GM19023 (cell line): Measurements from ENCODE around the gene SERPINB5.
"Not testable (repeated sequence)": the region's sequence is repeated elsewhere in the genome, so short reads cannot be mapped to it uniquely, and the experiment has no call there.

Experiments
- ATAC-seq: cut with Tn5 transposase; IDR thresholded peaks from one replicate; pipeline ENCODE4 v1.9.1; 2021; ENCODE audit warnings: mild to moderate bottlenecking, moderate library complexity; ENCODE audit not compliant: unreplicated experiment

The SERPINB5 gene, protein sequence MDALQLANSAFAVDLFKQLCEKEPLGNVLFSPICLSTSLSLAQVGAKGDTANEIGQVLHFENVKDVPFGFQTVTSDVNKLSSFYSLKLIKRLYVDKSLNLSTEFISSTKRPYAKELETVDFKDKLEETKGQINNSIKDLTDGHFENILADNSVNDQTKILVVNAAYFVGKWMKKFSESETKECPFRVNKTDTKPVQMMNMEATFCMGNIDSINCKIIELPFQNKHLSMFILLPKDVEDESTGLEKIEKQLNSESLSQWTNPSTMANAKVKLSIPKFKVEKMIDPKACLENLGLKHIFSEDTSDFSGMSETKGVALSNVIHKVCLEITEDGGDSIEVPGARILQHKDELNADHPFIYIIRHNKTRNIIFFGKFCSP

DNA sequence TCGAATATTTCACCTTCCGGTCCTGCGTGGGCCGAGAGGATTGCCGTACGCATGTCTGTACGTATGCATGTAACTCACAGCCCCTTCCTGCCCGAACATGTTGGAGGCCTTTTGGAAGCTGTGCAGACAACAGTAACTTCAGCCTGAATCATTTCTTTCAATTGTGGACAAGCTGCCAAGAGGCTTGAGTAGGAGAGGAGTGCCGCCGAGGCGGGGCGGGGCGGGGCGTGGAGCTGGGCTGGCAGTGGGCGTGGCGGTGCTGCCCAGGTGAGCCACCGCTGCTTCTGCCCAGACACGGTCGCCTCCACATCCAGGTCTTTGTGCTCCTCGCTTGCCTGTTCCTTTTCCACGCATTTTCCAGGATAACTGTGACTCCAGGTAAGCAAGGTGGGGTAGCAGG lies at the start of gene SERPINB5:
SERPINB5 (plus strand) TSS at position 291 of the 400 bp plus-strand sequence. CDS start 7,471 bp downstream, outside the sequence.
- ATAC-seq: no peak

DNA sequence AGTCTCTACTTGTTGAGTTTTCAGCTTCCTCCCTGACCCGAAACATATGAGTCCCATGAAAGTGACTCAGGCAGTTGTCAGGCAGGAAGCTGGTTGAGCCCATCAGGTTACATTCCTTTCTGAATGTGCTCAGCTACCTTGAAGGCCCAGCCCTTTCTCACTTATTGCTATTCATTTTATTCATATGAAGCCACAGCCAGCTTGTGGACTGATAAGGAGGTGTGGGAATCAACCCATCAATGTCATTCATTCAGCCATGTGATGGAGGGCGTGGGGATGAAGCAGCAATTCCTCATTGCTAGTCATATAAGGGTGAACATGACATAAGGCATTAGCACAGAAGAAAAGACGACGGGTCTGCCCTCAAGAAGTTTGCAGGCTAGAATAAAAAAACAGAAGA lies 49.2 kb upstream of the SERPINB5 start:
- no peak for ATAC-seq

DNA sequence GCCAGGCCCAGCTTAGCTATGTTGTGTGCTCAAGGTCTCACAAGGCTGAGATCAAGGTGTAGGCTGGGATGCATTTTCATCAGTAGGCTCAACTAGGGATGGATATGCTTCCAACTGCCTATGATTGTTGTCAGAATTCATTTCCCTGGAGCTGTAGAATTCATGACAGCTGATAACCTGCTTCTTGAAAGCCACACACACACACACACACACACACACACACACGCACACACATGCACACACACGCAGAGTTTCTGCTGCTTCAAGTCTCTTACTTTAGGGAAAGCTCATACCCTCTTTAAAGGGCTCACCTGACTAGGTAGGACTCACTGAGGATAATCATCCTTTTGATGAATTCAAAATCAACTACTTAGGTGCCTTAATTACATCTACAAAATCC lies 46.2 kb upstream of the SERPINB5 start:
- ATAC-seq: no peak

DNA sequence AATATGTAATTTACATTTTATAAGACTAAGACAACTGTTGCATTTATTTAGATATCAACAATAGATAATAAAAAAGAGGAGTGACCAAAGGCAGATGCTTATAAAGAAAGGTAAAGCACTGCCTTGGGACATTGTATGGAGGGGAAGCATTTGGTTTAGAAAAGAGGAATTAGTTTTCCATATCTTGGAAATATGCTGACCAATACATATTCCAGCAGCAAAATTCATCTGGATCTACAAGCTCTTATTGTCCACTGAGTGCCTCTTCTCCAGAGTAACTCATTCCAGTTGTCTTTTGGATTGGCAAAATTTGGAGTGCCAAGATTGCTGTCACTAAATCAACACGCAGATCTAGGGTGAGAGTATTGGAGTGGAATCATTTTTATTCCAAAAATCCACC lies 45.6 kb upstream of the SERPINB5 start:
- no peak for ATAC-seq

DNA sequence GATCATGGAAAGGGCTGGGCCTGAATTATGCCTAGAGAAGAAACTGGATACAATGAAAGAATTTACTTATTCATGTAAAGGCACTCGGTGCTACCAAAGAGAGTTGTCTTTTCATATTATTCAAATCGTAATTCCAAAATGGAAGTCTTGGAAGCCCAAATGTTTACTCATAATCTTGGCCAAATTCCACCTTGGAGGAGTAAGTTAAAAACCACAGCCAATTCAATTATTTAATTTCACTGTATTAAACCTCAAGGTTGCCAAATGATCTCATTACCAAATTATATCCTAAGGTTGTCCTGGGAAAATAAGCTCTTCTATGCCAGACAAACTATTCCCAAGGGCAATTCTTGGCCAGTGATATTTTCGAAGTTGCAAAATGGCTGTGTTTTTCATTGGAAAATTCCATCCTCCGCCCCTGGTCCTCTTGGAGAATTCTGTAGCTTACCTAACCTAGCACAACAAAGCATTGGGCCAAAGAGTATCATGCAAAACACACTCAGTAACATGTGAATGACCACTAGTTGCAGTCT lies 43.4 kb upstream of the SERPINB5 start:
- no peak for ATAC-seq

DNA sequence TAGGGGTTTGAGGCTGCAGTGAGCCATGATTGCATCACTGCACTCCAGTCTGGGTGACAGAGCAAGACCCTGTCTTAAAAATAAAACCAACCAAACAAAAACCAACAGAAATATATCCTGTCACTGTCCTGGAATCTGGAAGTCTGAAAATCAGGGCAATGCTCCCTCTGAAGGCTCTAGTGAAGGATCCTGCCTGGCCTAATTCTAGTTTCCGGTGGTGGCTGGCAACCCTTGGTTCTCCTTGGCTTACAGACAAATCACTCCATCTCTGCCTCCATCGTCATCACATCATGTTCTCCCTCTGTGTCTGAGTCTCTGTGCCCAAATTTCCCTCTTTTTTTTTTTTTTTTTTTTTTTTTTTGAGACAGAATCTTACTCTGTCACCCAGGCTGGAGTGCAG lies 38.6 kb upstream of the SERPINB5 start:
- no peak for ATAC-seq

DNA sequence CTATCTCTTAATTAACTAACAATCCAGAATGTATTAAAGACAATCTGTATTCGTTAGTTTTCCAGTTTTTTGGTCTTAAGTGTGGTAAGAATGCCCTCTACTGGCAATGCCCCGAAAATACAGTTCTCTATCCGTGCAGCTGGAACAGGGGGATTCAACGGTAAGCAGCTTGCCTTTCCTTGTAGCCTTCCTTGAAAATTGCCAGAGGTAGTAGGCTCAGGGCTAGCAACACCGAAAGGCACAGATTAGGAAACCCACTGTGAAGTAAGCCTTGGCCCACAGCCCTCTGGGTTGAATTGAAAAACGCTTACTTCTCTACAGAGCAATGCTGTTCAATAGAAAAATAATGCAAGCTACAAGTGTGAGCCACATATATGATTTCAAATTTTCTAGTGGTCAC lies 37.4 kb upstream of the SERPINB5 start:
- ATAC-seq: no peak

DNA sequence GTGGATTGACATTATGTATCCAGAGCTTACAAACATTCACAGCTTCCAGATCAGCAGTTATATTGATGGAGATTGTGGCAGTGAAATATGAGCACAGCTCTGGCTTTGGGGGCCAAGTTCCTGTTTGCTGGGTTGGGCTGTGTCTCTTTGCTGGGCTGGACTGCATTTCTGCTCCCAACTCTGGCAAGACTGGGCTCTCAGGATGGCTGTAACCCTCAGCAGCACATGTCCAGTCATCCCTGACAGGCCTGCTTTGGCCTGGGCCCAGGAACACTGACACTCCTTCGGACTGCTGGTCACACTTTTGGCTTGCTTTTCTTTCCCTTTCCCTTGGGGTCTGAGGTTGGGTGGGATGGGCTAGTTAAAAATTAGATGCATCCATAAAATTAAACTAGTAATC lies 36.5 kb upstream of the SERPINB5 start:
- no peak for ATAC-seq

DNA sequence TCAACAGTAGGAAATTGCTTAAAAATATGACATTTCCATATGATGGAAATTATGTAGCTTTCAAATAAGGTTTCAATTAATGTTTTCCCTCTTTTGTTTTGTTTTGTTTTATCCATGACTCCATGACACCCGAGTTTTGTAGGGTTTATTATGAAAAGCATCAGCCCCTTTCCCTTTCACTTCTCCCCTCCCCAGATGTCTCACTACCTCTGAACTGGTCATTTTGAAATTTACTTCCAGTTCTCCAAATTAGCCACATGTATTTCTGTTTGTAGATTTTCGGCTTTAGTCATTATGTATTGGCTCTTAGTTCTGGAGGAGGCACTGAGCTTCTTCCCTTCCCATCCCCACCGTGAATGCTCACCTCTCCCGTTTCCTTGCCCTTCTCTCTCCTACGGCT lies 35.9 kb upstream of the SERPINB5 start:
- no peak for ATAC-seq

DNA sequence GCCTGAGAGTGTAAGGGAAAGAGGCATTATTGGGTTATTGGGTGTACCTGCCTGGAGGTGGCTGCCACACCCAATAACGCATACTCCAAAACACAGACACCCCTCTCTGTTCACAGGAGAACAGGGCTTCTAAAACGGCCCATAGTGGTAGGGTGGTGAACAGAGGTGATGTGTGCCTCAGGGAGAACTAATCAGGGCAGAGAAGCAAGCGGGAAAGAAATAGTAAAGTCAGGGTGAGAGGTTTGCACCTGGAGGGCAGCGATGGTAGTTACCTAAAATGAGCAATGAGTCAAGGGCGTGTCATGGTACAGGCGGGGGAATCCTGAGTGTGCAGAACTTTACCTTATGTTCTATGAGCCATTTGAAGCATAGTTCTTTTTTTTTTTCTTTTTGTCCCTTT lies 32.9 kb upstream of the SERPINB5 start:
- no peak for ATAC-seq

DNA sequence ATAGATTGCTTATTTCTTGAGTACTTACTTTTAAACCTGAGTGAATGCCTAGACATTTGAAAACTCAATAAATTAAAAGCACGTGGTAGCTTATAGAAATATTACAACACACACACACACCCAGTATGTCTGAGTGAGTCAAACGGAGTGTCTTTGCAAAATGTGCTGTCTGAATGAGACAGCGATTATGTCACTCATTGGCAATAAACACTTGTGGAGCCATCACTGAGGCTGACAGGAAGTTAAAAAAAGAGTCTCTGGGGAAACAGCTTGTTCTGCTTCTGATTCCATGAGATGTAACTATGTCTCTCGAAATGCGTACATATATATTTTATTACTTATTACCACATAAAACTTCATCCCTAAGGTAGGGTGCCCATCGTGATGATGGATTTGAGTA lies 32.2 kb upstream of the SERPINB5 start:
- ATAC-seq: no peak

DNA sequence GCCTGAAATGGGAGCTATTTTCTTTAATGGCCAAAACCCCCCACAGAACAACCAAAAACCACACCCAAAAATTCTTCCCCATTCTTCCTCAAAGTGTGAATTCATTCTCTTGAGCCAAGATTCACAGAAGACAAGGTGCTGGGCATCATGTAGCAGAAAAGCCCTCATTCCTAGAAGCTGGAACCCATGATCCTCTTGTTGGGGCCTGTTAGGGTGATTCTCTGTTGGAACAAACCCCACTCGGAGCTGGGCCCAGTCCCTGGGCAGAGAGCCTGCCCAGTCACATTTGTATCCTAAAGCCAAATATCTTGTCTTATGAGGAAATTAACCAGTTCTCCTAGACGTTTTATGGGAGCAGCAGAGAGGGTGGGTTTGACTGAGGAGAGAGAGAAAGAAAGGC lies 31.7 kb upstream of the SERPINB5 start:
- ATAC-seq: no peak

DNA sequence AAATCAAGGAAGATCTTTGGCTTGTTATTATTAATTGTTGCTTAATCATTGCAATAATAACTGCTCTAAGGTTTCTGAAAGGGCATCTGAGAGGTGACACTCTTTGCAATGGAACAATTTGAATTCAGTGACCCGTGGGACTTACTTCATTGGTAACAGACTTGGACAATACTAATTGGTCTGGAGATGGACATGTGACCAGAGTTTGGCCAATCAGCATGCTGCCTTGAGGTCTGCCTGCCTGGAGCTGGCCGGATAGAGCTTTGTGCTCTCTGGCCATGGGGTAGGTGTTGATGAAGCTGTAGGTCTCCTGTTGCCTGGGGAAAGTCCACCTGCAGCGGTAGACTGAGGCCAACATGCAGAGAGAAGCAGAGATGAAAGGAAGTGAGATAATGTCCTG lies 30.5 kb upstream of the SERPINB5 start:
- no peak for ATAC-seq

DNA sequence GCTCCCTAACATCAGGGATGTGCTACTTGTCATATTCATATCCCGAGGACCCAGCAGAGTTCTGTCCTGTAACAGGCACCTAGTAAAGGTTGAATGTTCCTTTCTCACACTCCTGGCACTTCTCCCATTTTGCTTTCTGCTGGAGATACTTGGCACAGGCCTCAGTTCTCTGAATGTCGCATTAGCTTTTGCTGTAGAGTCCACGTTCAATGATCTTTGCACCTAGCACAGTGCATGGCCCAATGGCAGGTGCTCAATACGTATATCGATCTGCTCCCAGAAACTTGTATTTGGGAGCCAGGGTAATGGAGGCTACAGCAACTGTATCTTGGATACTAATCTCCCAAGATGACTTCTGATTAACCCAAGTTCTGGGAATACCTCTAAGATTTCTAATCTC lies 29.7 kb upstream of the SERPINB5 start:
- no peak for ATAC-seq

DNA sequence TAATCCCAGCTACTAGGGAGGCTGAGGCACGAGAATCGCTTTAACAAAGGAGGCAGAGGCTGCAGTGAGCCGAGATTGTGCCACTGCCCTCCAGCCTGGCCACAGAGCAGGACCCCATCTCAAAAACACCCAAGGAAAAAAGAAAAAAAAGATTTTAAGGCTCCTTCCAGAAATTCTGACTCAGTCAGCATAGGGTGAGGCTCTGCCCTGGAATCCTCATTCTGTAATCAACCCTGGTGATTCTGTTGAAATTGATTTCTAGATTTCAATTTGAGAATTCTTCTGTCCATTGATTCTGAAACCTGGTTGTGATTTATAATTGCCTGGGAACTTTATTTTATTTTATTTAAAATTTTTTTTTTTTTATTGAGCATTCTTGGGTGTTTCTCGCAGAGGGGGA lies 27.3 kb upstream of the SERPINB5 start:
- ATAC-seq: no peak

DNA sequence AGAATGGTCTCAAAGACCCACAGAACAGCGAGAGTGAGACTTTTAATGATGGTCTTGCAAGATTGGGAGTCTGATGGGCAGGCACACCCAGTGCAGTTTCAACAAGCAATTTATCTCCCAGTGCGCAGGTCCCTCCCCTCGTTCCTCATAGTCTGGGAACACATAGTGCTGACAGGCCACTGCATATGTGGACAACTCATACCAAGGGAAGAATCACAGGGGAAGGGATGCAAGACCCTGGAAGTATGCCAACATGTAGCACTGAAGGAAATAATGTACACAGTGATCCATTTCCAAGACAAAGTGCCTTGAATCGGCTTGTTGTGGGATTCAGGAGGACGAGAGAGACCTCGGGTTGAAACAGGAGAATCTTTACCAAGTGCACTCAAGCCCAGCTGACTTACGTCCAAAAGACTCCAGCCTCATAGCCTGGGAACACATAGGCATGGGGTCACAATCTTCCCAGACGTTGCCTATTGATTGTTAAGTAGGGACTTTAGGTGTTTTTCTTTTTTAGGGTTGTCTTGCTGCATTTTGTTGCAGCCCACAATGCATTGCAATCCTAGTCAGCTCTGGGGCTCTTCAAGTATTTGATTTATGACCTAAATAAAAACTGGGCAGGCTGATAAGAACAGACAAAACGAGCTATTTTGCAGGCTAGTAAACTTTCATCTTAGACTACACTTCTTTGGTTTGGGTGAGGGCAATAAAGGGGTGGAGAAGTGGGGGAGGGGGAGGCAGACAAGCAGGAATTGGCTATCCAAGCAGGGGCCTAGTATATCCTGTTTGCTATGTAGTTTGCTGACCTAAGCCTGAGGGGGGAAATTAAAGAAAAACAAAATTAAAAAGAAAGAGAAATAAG lies 24.7 kb upstream of the SERPINB5 start:
- ATAC-seq: no peak

DNA sequence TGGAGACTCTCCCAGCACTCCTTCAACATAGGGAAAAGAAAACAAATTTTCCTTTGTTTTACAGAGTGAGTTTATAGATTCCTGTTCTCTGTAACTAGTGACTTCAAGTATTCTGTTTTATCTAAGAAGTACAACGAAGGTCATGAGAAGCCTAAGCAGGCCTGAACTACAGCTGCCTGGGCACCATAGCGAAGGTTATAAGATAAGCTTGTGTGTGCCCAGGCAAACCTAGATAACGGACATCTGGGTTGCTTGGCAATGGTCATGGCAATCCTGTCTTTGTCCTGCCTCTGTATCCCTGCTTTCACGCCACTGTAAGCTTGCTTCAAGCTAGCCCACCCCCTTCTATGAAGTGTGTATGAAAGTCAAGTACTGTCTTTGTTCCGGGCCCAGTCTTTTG lies 24.0 kb upstream of the SERPINB5 start:
- ATAC-seq: not testable (repeated sequence)

DNA sequence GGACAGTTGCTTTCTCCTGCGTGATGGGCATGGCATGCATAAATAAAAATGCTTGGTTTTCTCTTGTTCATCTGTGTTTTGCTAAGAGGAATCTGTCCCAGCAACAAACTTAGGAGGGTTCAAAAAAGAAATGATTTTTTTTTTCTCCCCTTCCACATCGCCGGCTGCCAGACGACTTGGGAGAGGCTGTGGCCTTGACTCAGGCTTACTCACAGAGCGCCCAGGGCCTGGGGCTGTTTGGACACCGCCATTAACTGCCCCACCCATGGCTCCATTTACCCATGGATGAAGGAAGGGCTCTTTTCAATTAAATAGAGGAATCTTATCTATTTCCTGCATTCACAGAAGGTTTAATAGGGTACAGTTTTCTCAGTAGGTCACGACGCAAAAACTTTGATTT lies 22.3 kb upstream of the SERPINB5 start:
- no peak for ATAC-seq

DNA sequence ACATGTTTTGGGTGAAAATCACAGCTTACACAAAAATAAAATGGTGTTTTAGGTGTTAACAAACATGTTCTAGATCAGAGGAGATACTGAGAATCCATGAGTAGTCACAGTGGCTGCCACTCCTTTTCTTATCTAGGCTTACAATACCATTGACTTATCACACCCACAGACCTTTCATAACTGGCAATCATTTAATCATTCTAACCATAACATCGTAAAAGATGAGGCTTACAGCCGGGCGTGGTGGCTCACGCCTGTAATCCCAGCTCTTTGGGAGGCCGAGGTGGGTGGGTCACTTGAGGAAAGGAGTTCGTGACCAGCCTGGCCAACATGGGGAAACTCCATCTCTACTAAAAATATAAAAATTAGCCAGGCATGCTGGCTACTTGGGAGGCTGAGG lies 18.8 kb upstream of the SERPINB5 start:
- no peak for ATAC-seq

DNA sequence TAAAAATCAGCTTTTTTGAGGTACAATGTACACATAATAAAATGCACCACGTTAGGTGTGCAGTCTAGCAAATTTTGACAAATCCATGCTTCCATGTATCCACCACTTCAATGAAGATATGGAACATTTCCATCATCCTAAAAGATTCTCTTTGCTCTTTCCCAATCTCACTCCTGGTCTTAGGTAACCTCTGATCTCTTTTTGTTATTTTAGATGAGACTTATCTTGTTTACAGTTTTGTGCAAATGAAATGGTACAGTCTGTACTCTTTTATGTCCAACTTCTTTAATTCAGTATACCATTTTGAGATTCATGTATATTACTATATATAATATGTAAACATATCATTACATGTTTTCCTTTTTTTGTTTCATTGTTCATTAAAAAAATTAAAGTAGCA lies 16.3 kb upstream of the SERPINB5 start:
- ATAC-seq: no peak

DNA sequence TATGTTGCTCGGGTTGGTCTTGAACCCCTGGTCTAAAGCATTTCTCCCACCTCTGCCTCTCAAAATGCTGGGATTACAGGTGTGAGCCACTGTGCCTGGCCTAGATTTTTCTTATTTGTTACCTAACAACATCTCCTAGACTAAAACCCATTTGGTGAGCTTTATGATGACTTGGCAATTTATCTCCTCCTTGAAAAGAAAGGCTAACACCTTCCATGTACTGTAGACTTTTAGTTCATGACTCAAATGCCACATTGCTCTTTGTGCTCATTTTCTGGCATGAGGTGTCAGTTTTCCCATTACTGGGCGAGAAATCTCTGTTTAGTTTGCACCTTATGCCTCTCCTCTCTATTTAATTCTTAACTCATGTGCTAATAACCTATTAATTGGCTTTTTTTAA lies 12.3 kb upstream of the SERPINB5 start:
- ATAC-seq: no peak

DNA sequence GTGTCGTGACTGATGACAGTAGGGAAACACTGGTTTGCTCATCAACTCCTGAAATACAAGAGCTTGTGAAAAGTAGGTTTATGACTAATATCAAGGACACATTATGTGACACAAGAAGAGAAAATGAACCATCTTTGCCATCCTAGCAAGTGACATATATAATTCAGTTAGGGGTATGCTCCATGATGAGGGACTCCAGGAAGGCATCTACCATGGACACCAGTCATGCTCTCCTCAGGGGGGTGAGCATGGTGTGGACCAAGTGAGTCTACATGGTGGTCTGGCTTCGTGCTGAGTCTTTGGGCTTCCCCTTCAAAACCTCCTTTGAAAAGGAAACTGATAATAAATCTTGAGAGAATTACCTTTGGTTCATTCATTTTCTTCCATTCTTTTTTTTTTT lies 11.7 kb upstream of the SERPINB5 start:
- ATAC-seq: no peak
